Measurements from ENCODE around the gene ADORA2A.

DNA sequence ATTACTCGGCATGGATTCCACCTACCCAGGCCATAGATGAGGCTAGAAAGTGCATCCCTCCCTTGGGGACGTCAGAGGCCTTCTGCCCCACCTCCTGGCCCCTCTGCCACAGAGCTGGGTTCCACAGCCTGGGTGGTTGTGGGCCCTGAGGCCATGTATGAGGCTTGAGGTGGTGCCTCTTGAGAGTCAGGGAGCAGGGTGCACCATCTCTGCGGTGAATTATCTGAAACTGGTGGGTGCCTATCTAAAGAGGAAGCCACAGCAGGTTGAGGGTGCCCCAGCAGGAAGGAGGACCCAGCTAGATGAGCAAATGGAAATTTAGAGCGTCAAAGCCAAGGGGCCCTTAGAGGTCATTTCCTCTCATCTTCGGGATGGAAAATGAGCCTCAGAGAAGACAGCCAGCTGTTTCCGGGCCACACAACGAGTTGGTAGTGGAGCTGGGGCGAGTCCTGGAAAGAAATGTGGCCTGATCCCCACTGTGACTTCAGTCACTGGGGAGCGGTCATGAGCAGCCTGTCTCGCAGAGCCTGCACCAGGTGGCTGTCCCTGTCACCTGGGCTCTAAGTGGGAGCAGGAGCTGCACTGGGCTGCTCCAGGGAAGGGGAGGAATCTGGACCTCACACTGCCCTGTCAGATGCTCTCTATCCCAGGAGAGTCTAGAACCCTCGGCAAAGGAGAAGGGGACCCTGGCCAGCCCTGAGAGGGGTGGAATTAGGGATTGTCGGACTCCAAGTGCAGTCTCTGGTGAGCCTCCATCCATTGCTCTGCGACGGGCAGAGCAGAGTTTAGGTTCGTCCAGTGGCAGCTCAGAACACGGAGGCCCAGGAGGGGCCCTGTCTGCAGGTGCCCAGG, 7.3 kb downstream of the ADORA2A start:
- TF ChIP-seq ADNP (CRISPR knock-in tag; IDR thresholded peaks at IDR 0.05) (no peak), NFE2L1 (CRISPR knock-in tag; IDR thresholded peaks at IDR 0.05; ENCODE audit: borderline replicate concordance) (no peak), CTCF (CRISPR knock-in tag; IDR thresholded peaks at IDR 0.05) (no peak), ATF1 (CRISPR knock-in tag; IDR thresholded peaks at IDR 0.05) (no peak), FOXA3 (CRISPR knock-in tag; IDR thresholded peaks at IDR 0.05) (no peak)
- TF ChIP-seq, protein P1, sequence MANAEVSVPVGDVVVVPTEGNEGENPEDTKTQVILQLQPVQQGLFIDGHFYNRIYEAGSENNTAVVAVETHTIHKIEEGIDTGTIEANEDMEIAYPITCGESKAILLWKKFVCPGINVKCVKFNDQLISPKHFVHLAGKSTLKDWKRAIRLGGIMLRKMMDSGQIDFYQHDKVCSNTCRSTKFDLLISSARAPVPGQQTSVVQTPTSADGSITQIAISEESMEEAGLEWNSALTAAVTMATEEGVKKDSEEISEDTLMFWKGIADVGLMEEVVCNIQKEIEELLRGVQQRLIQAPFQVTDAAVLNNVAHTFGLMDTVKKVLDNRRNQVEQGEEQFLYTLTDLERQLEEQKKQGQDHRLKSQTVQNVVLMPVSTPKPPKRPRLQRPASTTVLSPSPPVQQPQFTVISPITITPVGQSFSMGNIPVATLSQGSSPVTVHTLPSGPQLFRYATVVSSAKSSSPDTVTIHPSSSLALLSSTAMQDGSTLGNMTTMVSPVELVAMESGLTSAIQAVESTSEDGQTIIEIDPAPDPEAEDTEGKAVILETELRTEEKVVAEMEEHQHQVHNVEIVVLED (CRISPR knock-in tag; IDR thresholded peaks at IDR 0.05; ENCODE audit: borderline replicate concordance): no peak

Data from HepG2 (cell line).